Activated T-cell treated with anti-CD3 and anti-CD28 coated beads, Interleukin-2, amount 50 U/mL, for 1 hour (primary cell): ENCODE results near the gene UBE2F.
"Not testable (repeated sequence)": the region's sequence is repeated elsewhere in the genome, so short reads cannot be mapped to it uniquely, and the experiment has no call there.

Experiments used
- DNase-seq: peaks from one replicate; pipeline ENCODE4 v3.0.0-alpha.2; 2020

The UBE2F gene

GRCh38 chr2:237946423-237946822 lies 20.4 kb upstream of the UBE2F start:
- DNase-seq: no peak

GRCh38 chr2:237951354-237951753 lies 15.5 kb upstream of the UBE2F start:
- not testable (repeated sequence) for DNase-seq

GRCh38 chr2:237951878-237952277 lies 14.9 kb upstream of the UBE2F start:
- DNase-seq: no peak

- DNase-seq: no peak
These were observed 14.0 kb upstream of the UBE2F start for GRCh38 chr2:237952851-237953250.

- DNase-seq: no peak
These were observed 11.0 kb upstream of the UBE2F start for GRCh38 chr2:237955640-237956401.

- DNase-seq: no peak
These were observed 10.4 kb upstream of the UBE2F start for GRCh38 chr2:237956402-237956736.

GRCh38 chr2:237961637-237962036 lies 5.2 kb upstream of the UBE2F start:
- DNase-seq: no peak

- DNase-seq: no peak
These were observed 4.3 kb upstream of the UBE2F start for GRCh38 chr2:237962432-237963084.

GRCh38 chr2:237963490-237963991 lies 3.3 kb upstream of the UBE2F start:
- not testable (repeated sequence) for DNase-seq

GRCh38 chr2:237964194-237964577 lies 2.6 kb upstream of the UBE2F start:
- DNase-seq: no peak

- DNase-seq: no peak
These were observed 2.0 kb upstream of the UBE2F start for GRCh38 chr2:237964578-237965404.

GRCh38 chr2:237965844-237966243 lies 970 bp upstream of the UBE2F start:
- DNase-seq: not testable (repeated sequence)

- no peak for DNase-seq
These were observed 607 bp upstream of the UBE2F start for GRCh38 chr2:237966250-237966564.

- peak; percentile 47 for DNase-seq
These were observed 693 bp downstream of the UBE2F start for GRCh38 chr2:237967463-237967951.

GRCh38 chr2:237968048-237968862 lies 1.4 kb downstream of the UBE2F start:
- DNase-seq: peak; percentile 46

GRCh38 chr2:237971661-237972060 lies 4.8 kb downstream of the UBE2F start:
- no peak for DNase-seq

- DNase-seq: no peak
These were observed 5.4 kb downstream of the UBE2F start for GRCh38 chr2:237972211-237972610.

- DNase-seq: no peak
These were observed 6.1 kb downstream of the UBE2F start for GRCh38 chr2:237972936-237973335.

- no peak for DNase-seq
These were observed 10.6 kb downstream of the UBE2F start for GRCh38 chr2:237977380-237977779.

- DNase-seq: no peak
These were observed 11.4 kb downstream of the UBE2F start for GRCh38 chr2:237978058-237978712.

GRCh38 chr2:237979331-237979730 lies 12.5 kb downstream of the UBE2F start:
- DNase-seq: no peak

- DNase-seq: no peak
These were observed 13.3 kb downstream of the UBE2F start for GRCh38 chr2:237980087-237980486.
